NK-92 (cell line): ENCODE data around the gene ARHGAP26.

ENCODE experiments used
- DNase-seq: peaks from one replicate; lab custom pipeline; 2025; ENCODE audit not compliant: unreplicated experiment; lab: John Stamatoyannopoulos, UW

The ARHGAP26 gene

GRCh38 chr5:143026380-143026779, 256.2 kb downstream of the ARHGAP26 start:
- no peak for DNase-seq

GRCh38 chr5:143029293-143029692, 259.1 kb downstream of the ARHGAP26 start:
- no peak for DNase-seq

DNA sequence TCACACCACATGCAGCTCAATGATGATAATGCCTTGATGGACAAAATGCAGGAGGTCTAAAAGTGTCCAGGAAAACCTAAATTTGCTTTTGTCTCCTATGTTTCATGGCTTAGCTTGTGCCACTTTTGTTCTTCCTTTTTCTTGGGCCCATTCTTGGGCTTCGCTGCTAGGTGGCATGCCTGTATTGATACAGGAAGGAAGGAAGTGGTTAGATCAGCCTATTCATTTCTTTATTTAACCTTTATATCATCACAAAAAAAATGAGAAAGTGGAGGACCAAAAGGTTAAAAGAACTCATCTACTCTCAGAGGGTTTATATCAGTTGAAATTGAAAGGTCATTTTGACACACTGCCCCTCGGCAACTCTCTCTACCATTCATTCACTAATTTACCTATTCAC, 260.2 kb downstream of the ARHGAP26 start:
- no peak for DNase-seq

DNA sequence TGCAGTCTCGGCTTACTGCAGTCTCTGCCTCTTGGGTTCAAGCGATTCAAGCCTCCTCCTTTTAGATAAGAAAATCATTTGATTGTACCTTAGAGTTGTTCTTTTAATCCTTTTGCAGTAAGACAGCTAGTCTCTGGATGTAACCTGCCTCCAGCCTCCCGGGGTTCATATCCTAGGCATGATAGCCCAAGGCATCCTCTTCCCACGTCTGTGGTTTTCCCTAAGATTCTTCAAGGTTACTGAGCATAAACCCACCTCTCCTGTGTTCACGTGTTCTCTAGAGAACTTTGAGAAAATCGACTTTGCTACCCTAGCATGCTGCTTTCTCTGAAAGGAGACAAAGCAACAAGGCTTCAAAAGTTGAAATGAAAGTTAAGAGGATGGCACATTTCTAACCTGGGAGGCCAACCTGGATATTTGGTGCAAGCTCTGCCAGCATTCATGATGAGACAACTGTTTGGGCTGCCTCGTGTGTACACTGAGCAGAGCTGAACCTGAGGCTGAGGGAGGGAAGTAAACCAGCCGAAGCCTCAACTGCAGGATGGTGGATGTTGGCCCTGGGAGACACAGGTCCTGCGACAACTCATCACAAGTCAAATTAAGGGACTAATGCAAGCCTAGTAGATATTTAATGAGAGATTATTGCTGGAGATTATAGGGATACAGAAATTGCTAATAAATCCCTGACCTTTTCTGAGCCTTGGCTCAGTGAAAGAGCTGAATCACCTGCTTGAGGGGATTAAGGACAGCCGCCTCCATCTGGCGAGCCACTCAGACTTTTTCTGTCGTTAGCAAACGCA, 261.8 kb downstream of the ARHGAP26 start:
- DNase-seq, result no peak

- no peak for DNase-seq
Measured at GRCh38 chr5:143032581-143032836, 262.3 kb downstream of the ARHGAP26 start.

- no peak for DNase-seq
Measured at GRCh38 chr5:143033535-143034250, 263.5 kb downstream of the ARHGAP26 start.

DNA sequence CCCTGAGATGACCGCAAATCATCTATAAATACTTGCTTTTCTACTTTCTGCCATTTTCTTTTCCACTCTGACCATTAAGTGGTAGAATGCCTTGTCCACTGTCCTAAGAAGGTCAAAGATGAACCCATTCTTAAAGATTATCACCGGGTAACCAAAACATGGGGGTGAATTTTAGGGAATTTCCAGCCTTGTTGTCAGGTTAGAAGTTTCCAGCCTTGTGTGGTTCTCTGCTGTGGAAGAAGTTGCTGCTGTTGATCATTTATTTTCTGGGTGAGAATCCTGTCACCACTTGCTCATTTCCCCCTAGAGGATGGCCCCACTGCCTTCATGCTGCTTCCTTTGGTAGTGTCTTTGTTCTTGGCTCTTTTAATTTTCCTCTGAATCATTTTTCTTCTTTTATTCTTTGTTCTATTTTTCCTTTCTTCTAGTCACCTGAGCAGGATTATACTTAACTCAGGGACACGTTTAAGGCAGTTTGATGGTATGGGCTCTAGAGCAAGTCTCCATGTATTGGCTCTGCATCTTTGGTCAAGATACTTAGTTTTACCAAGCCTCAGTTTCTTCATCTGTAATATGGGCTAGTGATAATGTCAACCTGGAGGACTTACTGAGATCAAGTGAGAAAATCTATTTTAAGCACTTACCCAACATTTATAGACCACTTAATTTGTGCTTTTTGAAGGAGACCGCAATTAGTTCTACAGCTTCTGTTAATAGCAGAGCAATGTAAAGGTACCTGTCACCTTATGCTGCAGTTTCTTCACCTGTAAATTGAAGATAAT, 266.2 kb downstream of the ARHGAP26 start:
- no peak for DNase-seq

GRCh38 chr5:143037071-143037470, 266.9 kb downstream of the ARHGAP26 start:
- DNase-seq, result no peak

DNA sequence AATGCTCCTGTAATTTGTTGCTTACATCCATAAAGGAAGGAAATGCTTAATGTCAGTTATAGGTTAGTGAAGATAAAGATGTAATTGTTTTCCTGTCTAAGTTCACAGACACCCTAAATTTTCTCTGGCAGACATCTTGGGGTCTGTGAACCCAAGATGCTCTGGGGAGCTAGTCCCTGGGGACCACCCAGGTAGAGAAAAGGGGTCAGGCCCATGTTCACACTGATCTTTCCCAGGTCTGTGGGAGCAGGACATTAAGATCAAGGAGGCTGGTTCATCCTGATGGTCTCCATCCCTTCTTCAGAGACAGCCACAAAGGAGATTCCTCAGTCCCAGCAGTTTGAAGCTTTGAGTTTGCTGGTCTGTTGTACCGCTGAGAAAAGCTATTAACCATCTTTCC, 267.5 kb downstream of the ARHGAP26 start:
- no peak for DNase-seq

DNA sequence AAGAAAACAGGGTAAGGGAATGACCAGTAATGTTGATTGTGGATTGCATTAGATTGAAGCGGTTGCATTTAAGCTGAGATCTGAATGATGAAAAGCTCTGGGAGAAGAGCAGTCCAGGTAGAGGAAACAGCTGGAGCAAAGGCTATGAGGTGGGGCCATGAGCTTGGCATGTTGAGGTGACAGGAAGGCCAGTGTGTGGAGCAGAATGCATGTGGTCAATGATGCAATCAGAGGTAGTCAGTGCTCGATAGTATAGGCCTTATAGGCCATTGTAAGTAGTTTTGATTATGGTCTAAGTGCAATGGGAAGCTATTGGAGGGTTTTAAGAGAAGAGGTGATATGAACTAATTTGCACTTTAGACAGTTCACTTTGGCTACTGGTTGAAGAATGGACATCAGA, 270.4 kb downstream of the ARHGAP26 start:
- DNase-seq, result no peak

- DNase-seq, result no peak
Measured at GRCh38 chr5:143041461-143041860, 271.3 kb downstream of the ARHGAP26 start.

DNA sequence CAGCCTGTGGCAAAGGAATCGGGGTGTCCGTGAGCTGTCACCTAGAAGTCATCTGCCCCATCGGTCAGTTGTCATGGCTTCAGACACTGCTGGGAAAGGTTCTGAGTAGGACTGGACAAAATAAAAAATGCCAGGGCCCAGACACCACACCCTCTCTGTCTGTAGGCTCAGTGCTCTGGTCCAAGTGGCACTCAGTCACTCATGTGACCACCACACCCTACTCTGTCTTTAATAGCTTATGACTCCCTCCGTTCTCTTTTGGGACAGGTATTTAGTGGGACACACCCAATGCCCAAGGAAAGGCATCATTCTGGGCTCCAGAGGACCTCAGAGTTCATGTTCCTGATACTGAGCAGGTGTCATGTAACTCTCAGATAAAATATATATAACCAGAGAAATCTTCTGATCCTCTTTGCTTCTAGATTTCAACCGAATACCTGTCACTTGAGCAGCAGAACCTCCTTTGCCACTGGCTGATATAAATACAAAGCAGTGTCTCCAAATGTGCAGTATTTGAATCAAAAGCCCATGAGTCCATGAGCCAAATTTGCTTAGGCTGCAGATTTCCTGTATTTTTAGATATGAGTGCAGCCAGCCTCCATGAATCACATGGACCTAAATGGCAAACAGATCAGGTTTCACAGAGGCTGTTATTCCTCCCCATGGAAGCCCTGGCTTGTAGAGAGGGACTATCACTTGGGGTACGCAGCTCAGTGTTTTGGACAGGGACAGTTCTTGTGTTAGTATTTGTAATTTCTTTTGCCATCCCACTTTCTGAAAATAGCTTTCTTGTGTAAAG, 272.0 kb downstream of the ARHGAP26 start:
- no peak for DNase-seq

DNA sequence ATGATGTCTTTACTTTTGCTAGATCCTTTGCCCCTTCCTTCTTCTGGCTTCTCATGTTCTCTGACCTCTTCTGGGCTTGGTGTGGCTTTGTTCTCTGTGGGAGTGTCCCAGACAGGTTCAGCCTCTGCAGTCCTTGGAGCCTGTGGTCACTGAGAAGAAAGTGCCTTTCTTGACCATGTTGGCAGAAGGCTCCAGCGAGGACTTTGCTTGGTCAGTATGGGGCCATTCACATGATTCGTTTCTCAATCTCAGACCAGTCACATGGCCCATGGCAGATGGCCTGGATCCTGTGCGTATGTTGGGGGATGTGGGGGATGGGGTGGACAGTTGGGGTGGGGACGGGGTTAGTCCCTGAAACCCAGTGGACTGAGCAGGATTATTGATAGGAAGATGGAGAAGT, 274.1 kb downstream of the ARHGAP26 start:
- no peak for DNase-seq

GRCh38 chr5:143045062-143045461, 274.9 kb downstream of the ARHGAP26 start:
- no peak for DNase-seq

GRCh38 chr5:143046314-143046713, 276.1 kb downstream of the ARHGAP26 start:
- no peak for DNase-seq

DNA sequence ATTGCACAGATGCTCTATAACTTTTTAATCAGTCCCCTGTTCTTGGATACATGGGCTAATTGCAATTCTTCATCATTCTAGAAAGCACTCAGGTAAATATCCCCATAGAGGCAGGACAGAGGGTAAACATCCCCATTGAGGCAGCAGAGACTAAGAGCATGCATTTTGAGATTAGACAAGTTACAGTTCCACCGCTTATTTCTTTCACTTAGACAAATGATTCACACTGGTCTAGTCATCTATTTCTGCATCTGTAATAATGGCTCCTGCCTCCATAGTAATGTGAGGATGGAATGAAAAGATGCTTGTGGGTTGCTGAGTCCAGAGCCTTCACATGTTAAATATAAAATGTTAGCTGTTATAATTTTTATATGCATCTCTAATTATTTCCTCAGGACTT, 276.9 kb downstream of the ARHGAP26 start:
- no peak for DNase-seq

- DNase-seq, result no peak
Measured at GRCh38 chr5:143050183-143050582, 280.0 kb downstream of the ARHGAP26 start.

GRCh38 chr5:143051244-143052058, 281.3 kb downstream of the ARHGAP26 start:
- no peak for DNase-seq

DNA sequence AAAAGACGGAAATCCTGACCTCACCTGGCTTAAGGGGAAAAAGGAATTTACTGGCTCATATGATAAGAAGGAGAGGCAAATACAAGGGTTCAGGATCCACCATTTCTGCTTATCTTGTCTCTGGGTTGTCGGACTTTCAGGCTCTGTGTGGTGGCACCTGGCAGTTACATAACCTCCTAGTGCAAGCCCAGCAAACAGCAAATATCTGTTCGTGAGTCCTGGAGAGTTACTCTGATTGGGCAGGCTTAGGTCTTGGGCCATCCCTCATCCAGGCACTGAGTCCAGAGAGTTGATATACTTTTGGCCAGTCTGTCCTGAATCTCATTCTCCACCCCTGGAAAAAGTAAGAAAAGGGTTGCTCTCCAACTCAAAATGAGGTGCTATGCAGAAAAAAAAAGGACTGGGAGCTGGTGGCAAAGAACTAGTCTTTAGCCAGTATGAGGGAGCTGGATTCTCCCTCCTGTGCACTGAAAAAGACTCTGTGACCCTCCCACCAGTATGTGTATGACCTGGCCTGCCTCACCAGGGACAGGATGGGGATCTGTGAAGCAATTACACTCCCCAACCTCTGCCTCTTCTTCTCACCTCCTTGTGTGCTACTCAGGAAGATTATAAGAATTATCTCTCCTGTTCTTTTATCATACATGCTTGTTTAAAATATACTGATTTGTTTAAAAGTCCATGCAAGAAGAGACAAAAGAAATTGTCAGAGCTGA, 282.9 kb downstream of the ARHGAP26 start:
- no peak for DNase-seq

DNA sequence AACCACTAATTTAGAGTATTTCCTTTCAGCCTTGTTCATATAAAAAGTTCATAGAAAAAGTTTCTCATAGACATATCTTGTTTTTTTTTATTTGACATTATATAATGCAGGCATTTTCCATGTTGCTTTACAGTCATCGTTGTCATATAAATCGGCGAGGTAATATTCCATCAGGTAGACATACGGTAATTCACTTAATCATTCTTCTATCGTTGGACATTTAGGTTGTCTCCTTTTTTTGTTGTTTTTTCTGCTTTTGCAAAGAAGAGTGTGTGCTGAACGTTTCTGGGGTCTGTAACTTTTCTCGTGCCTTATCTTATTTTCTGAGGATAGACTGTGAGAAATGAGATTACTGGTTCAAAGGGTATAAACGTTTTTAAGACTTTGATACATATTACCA, 283.6 kb downstream of the ARHGAP26 start:
- DNase-seq, result no peak
